HG03196 (cell line): ENCODE results near the gene SEMA3A.

ENCODE experiments used
- ATAC-seq: cut with Tn5 transposase; IDR thresholded peaks from one replicate; pipeline ENCODE4 v1.9.1; 2021; ENCODE audit not compliant: unreplicated experiment

The SEMA3A gene

GRCh38 chr7:84022684-84023308 lies 171.8 kb downstream of the SEMA3A start:
- no peak for ATAC-seq

GRCh38 chr7:84022009-84022408 lies 172.6 kb downstream of the SEMA3A start:
- ATAC-seq: no peak

- ATAC-seq: no peak
Measured at GRCh38 chr7:84021292-84021908, 173.2 kb downstream of the SEMA3A start.

GRCh38 chr7:84017651-84018050 lies 176.9 kb downstream of the SEMA3A start:
- ATAC-seq: no peak

GRCh38 chr7:84013616-84014240 lies 180.9 kb downstream of the SEMA3A start:
- no peak for ATAC-seq

GRCh38 chr7:84009782-84010181 lies 184.8 kb downstream of the SEMA3A start:
- ATAC-seq: no peak

GRCh38 chr7:84009051-84009450 lies 185.5 kb downstream of the SEMA3A start:
- ATAC-seq: no peak

- no peak for ATAC-seq
Measured at GRCh38 chr7:84003191-84003590, 191.4 kb downstream of the SEMA3A start.

- ATAC-seq: no peak
Measured at GRCh38 chr7:84002348-84002747, 192.2 kb downstream of the SEMA3A start.

- no peak for ATAC-seq
Measured at GRCh38 chr7:83996879-83997278, 197.7 kb downstream of the SEMA3A start.

GRCh38 chr7:83987764-83988163 lies 206.8 kb downstream of the SEMA3A start:
- ATAC-seq: no peak

GRCh38 chr7:83985821-83986220 lies 208.8 kb downstream of the SEMA3A start:
- no peak for ATAC-seq

- no peak for ATAC-seq
Measured at GRCh38 chr7:83984591-83984990, 210.0 kb downstream of the SEMA3A start.

- ATAC-seq: no peak
Measured at GRCh38 chr7:83984076-83984475, 210.5 kb downstream of the SEMA3A start.

- ATAC-seq: no peak
Measured at GRCh38 chr7:83983606-83984005, 211.0 kb downstream of the SEMA3A start.

GRCh38 chr7:83976302-83976701 lies 218.3 kb downstream of the SEMA3A start:
- peak; percentile 86 for ATAC-seq

- no peak for ATAC-seq
Measured at GRCh38 chr7:83970081-83970480, 224.5 kb downstream of the SEMA3A start.

GRCh38 chr7:83964318-83964717 lies 230.3 kb downstream of the SEMA3A start:
- ATAC-seq: no peak

GRCh38 chr7:83957333-83957732 lies 237.3 kb downstream of the SEMA3A start:
- no peak for ATAC-seq

GRCh38 chr7:83956104-83956503 lies 238.5 kb downstream of the SEMA3A start:
- ATAC-seq: no peak

GRCh38 chr7:83952236-83952635 lies 242.4 kb downstream of the SEMA3A start:
- ATAC-seq: no peak

- ATAC-seq: peak; percentile 58
Measured at GRCh38 chr7:83947260-83947659, 247.3 kb downstream of the SEMA3A start.
